HepG2 (cell line): ENCODE measurements around the gene BCAS3. TPM values are rescaled to one million over a fixed set of nuclear protein-coding genes. Genes with fewer than 3 reads are reported as not detected.

Source experiments
- ATAC-seq: fragments of 200-7000 bp; cut with Tn5 transposase; 3 replicates; pipeline ENCODE4 v1.9.1; 2020; ENCODE audit warnings: mild to moderate bottlenecking, moderate library complexity
- BruUV-seq: library from RNA; stranded (reverse); fragments of 400-500 nt; replicated peaks from 2 replicates; lab custom pipeline; 2021; lab: Mats Ljungman, UMichigan
- CTCF ChIA-PET: fragments of 300-600 bp; formaldehyde crosslinking; extraction: SDS; loops from one replicate; lab custom pipeline; 2021; ENCODE audit warnings: low total read pairs, inconsistent platforms, low intra/inter-chr PET ratio; lab: Yijun Ruan, JAX
- POLR2A ChIA-PET: fragments of 350-600 bp; sonication (Branson Sonifier 250); formaldehyde crosslinking; loops from one replicate; lab custom pipeline; 2020; ENCODE audit warnings: antibody characterized with exemption, inconsistent platforms; lab: Yijun Ruan, JAX
- DNase-seq: peaks from one replicate; pipeline ENCODE4 v3.0.0-alpha.2; 2015; ENCODE audit warnings: low spot score
- FAIRE-seq: peaks from 3 replicates; lab custom pipeline; 2011; peaks lifted over from hg19 to GRCh38; lab: Jason Lieb, UNC
- H2AFZ ChIP-seq: one replicate; pipeline ENCODE4 v1.6.1; 2011; ENCODE audit warnings: low read length, inconsistent platforms
- H3K27ac ChIP-seq: fragments of 300-600 bp; 3 replicates; pipeline ENCODE4 v1.8.0; 2011; ENCODE audit warnings: mixed run types, mild to moderate bottlenecking, mixed read lengths, low read length, inconsistent platforms; ENCODE audit not compliant: insufficient read depth; ENCODE audit errors: extremely low read length
- H3K27me3 ChIP-seq, 2 experiments: fragments of 200-600 bp in 1 of 2; 2 replicates in 1 of 2; 3 replicates in 1 of 2; pipeline versions ENCODE4 v1.6.0 to v1.8.0; 2011; ENCODE audit warnings: low read length in 2 of 2, mild to moderate bottlenecking in 2 of 2, moderate library complexity in 2 of 2, inconsistent platforms in 1 of 2; ENCODE audit not compliant: insufficient read depth in 2 of 2, control insufficient read depth in 1 of 2
- H3K36me3 ChIP-seq, 2 experiments: fragments of 200-600 bp in 1 of 2; replicated peaks in 1 of 2; 2 replicates in 1 of 2; 3 replicates in 1 of 2; pipeline versions ENCODE4 v1.5.1 to v1.8.0; 2011; ENCODE audit warnings: low read length in 2 of 2, inconsistent platforms in 1 of 2; ENCODE audit not compliant: insufficient read depth in 2 of 2, control insufficient read depth in 1 of 2
- H3K4me1 ChIP-seq: 2 replicates; pipeline ENCODE4 v1.5.1; 2012; ENCODE audit warnings: low read length, inconsistent platforms; ENCODE audit not compliant: insufficient read depth
- H3K4me2 ChIP-seq: 2 replicates; pipeline ENCODE4 v1.6.0; 2011; ENCODE audit warnings: low read depth, low read length, inconsistent platforms
- H3K4me3 ChIP-seq, 3 experiments: fragments of 200-600 bp in 1 of 3; sonication (generic), shearing (Covaris generic) in 1 of 3; replicated peaks in 1 of 3; 2 replicates each; pipeline ENCODE4 v1.5.1; 2011 to 2016; ENCODE audit warnings: low read length in 3 of 3, inconsistent platforms in 2 of 3, low read depth in 2 of 3, mild to moderate bottlenecking in 2 of 3, control low read depth in 1 of 3, mixed read lengths in 1 of 3; ENCODE audit not compliant: insufficient read depth in 1 of 3
- H3K79me2 ChIP-seq: one replicate; pipeline ENCODE4 v1.6.1; 2011; ENCODE audit warnings: low read length, inconsistent platforms; ENCODE audit not compliant: insufficient read depth
- H3K9ac ChIP-seq: 2 replicates; pipeline ENCODE4 v1.6.0; 2011; ENCODE audit warnings: mild to moderate bottlenecking, low read depth, low read length, inconsistent platforms; ENCODE audit not compliant: insufficient read depth
- H3K9me3 ChIP-seq: 2 replicates; pipeline ENCODE4 v1.5.1; 2012; ENCODE audit warnings: mild to moderate bottlenecking, low read length
- H4K20me1 ChIP-seq: 2 replicates; pipeline ENCODE4 v1.6.0; 2011; ENCODE audit warnings: inconsistent platforms, mild to moderate bottlenecking, low read length, moderate library complexity; ENCODE audit not compliant: insufficient read depth
- CC2D1A ChIP-seq: sonication (generic); formaldehyde crosslinking; IDR thresholded peaks from 2 replicates; pipeline ENCODE4 v1.8.1; 2023; ENCODE audit warnings: mild to moderate bottlenecking, missing genetic modification reagents
- CEBPB ChIP-seq: IDR thresholded peaks from 2 replicates; pipeline ENCODE4 v1.6.1; 2011; ENCODE audit warnings: low read depth, low read length, improper control_type of control experiment, borderline replicate concordance
- CREM ChIP-seq, 2 experiments: sonication (generic) in 1 of 2; formaldehyde crosslinking in 1 of 2; IDR thresholded peaks; 2 replicates each; pipeline versions ENCODE4 v1.4.0 to v1.6.1; 2016 to 2020; ENCODE audit warnings: antibody characterized with exemption in 1 of 2, mild to moderate bottlenecking in 1 of 2, missing genetic modification reagents in 1 of 2
- KDM4B ChIP-seq: sonication (generic); formaldehyde crosslinking; IDR thresholded peaks from 2 replicates; pipeline ENCODE4 v1.4.0; 2020; ENCODE audit warnings: missing genetic modification reagents
- PHF5A ChIP-seq: IDR thresholded peaks from one replicate; pipeline ENCODE4 v1.6.1; 2018; ENCODE audit warnings: low read depth, missing genetic modification reagents; ENCODE audit not compliant: unreplicated experiment
- TRAFD1 ChIP-seq: sonication (generic); formaldehyde crosslinking; IDR thresholded peaks from 2 replicates; pipeline ENCODE4 v1.5.1; 2020; ENCODE audit warnings: missing genetic modification reagents, mild to moderate bottlenecking, borderline replicate concordance
- ZBTB26 ChIP-seq: IDR thresholded peaks from 2 replicates; pipeline ENCODE4 v1.6.1; 2016; ENCODE audit warnings: missing compliant biosample characterization, missing genetic modification reagents, borderline replicate concordance
- ZFX ChIP-seq: sonication (generic); formaldehyde crosslinking; IDR thresholded peaks from 2 replicates; pipeline ENCODE4 v1.4.0; 2020; ENCODE audit warnings: mild to moderate bottlenecking, low read depth, missing genetic modification reagents, moderate library complexity
- ZNF432 ChIP-seq: sonication (generic); formaldehyde crosslinking; IDR thresholded peaks from 2 replicates; pipeline ENCODE4 v1.5.0; 2020; ENCODE audit warnings: missing genetic modification reagents, mild to moderate bottlenecking, borderline replicate concordance
- ZNF788 ChIP-seq: sonication (generic); formaldehyde crosslinking; IDR thresholded peaks from 2 replicates; pipeline ENCODE4 v1.5.0; 2020; ENCODE audit warnings: mild to moderate bottlenecking, missing genetic modification reagents, borderline replicate concordance
- in situ Hi-C: cut with HindIII; loops from 2 replicates; pipeline ENCODE4 v1.10.0; 2017; ENCODE audit warnings: low pct_unique_long_range_greater_than_20kb; ENCODE audit not compliant: extremely low pct_ligation_motif_present
- intact Hi-C: fragments of 100-400 bp; cut with micrococcal nuclease; formaldehyde crosslinking; loops from one replicate; pipeline ENCODE4 v1.10.0; 2022; ENCODE audit not compliant: unreplicated experiment
- polyA plus RNA-seq, 8 experiments: library from polyadenylated mRNA; depleted of rRNA in 3 of 8; stranded (reverse) in 7 of 8; unstranded in 1 of 8; fragments of >200 nt; fragmentation: Illumina TruSeq in 4 of 8; extraction: Trizol in 4 of 8; gene quantifications; 2 replicates each; pipeline versions ENCODE4 v1.2.1 to v1.2.3, GENCODE V29; 2011 to 2016; ENCODE audit warnings: low read depth in 4 of 8, missing spikeins in 1 of 8, mixed read lengths in 1 of 8; ENCODE audit not compliant: insufficient read depth in 1 of 8
- total RNA-seq, 5 experiments: library from RNA; depleted of rRNA; stranded (reverse); fragments of >200 nt; fragmentation: Illumina TruSeq; extraction: Trizol; gene quantifications; 2 replicates each; pipeline ENCODE4 v1.2.3, GENCODE V29; 2016; ENCODE audit warnings: low read depth in 1 of 5
- TF ChIP-seq, protein P1 (sequence below): sonication (generic); formaldehyde crosslinking; IDR thresholded peaks from 2 replicates; pipeline ENCODE4 v1.4.0; 2020; ENCODE audit warnings: mild to moderate bottlenecking, missing genetic modification reagents

BCAS3 gene
- total and polyA plus RNA-seq, 2 of the 13 experiments (the other 11 are each of a cell fraction or from before 2014, with no cell fraction given), result 10.7 to 11.2 TPM

- intact Hi-C loops, result no loop called here
- ChIA-PET POLR2A (no interaction called here), CTCF (no interaction called here)
- H3K36me3 ChIP-seq, result no peaks in the 10 kb centered on the region
- no peak overlapping the region for H3K9ac ChIP-seq
- TF ChIP-seq, protein P1, sequence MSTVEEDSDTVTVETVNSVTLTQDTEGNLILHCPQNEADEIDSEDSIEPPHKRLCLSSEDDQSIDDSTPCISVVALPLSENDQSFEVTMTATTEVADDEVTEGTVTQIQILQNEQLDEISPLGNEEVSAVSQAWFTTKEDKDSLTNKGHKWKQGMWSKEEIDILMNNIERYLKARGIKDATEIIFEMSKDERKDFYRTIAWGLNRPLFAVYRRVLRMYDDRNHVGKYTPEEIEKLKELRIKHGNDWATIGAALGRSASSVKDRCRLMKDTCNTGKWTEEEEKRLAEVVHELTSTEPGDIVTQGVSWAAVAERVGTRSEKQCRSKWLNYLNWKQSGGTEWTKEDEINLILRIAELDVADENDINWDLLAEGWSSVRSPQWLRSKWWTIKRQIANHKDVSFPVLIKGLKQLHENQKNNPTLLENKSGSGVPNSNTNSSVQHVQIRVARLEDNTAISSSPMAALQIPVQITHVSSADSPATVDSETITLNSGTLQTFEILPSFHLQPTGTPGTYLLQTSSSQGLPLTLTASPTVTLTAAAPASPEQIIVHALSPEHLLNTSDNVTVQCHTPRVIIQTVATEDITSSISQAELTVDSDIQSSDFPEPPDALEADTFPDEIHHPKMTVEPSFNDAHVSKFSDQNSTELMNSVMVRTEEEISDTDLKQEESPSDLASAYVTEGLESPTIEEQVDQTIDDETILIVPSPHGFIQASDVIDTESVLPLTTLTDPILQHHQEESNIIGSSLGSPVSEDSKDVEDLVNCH (CRISPR knock-in tag), result no peak
- TF ChIP-seq ZBTB26 (CRISPR knock-in tag), result no peak
- no peak for TF ChIP-seq CC2D1A (CRISPR knock-in tag)
- TF ChIP-seq ZFX, result no peak
- no peak; the same call in 1 of the 2 replicates for TF ChIP-seq CREM (IDR thresholded peaks at IDR 0.05)
- no peak for TF ChIP-seq CREM (CRISPR knock-in tag; IDR thresholded peaks at IDR 0.05)
- TF ChIP-seq CEBPB, result no peak
- TF ChIP-seq KDM4B (CRISPR knock-in tag), result no peak
- no peak for TF ChIP-seq PHF5A (CRISPR knock-in tag)
- TF ChIP-seq ZNF788, result no peak
- TF ChIP-seq ZNF432 (CRISPR knock-in tag), result no peak
- TF ChIP-seq TRAFD1 (CRISPR knock-in tag), result no peak
- ATAC-seq (no peak), FAIRE-seq (no peak), DNase-seq (no peak)
- no peak overlapping the region for H2AFZ ChIP-seq
- no peaks in the 10 kb centered on the region for H3K9me3 ChIP-seq
- in situ Hi-C loops, result no loop called here
- H3K4me1 ChIP-seq, result peaks cover 6% of the 10 kb centered on the region; the same call in 1 of the 2 replicates
- H4K20me1 ChIP-seq, result no peaks in the 10 kb centered on the region
- no TSS peak for BruUV-seq
- H3K27me3 ChIP-seq, result no peaks in the 10 kb centered on the region
- no peak overlapping the region for H3K4me2 ChIP-seq
- no peak overlapping the region for H3K27ac ChIP-seq
- H3K79me2 ChIP-seq, result no peaks in the 10 kb centered on the region
- H3K4me3 ChIP-seq, result no peak overlapping the region
Observed at GRCh38 chr17:61280338-61280737, 602.7 kb downstream of the BCAS3 start.
